ENCODE data around the gene S100A8.
"Not testable (repeated sequence)": the region's sequence is repeated elsewhere in the genome, so short reads cannot be mapped to it uniquely, and the experiment has no call there.

Gene S100A8

GRCh38 chr1:153353226-153353947, 37.5 kb downstream of the S100A8 start:
- peak; percentile 59 for TF ChIP-seq CTCF (IDR thresholded peaks at IDR 0.05)
- no peak for TF ChIP-seq ZFX (IDR thresholded peaks at IDR 0.05; ENCODE audit: borderline replicate concordance)
- H3K27ac ChIP-seq: no peak overlapping the region

GRCh38 chr1:153352523-153352922, 38.4 kb downstream of the S100A8 start:
- TF ChIP-seq CTCF (IDR thresholded peaks at IDR 0.05) (peak; percentile 98), ZFX (IDR thresholded peaks at IDR 0.05; ENCODE audit: borderline replicate concordance) (no peak)
- H3K27ac ChIP-seq: no peak overlapping the region

- TF ChIP-seq ZFX (IDR thresholded peaks at IDR 0.05; ENCODE audit: borderline replicate concordance) (no peak), CTCF (IDR thresholded peaks at IDR 0.05) (no peak)
- H3K27ac ChIP-seq: no peak overlapping the region
Measured at GRCh38 chr1:153350321-153350957, 40.4 kb downstream of the S100A8 start.

- TF ChIP-seq ZFX (IDR thresholded peaks at IDR 0.05; ENCODE audit: borderline replicate concordance) (no peak), CTCF (IDR thresholded peaks at IDR 0.05) (no peak)
- H3K27ac ChIP-seq: no peak overlapping the region
Measured at GRCh38 chr1:153349363-153350320, 41.2 kb downstream of the S100A8 start.

GRCh38 chr1:153348511-153349362, 42.1 kb downstream of the S100A8 start, which contains the start of gene PGLYRP4:
PGLYRP4 (minus strand) TSS chr1:153348841; CDS start chr1:153347932, 909 bp downstream.
- TF ChIP-seq CTCF (IDR thresholded peaks at IDR 0.05) (no peak), ZFX (IDR thresholded peaks at IDR 0.05; ENCODE audit: borderline replicate concordance) (no peak)
- no peak within 1 kb of the TSS for H3K27ac ChIP-seq

GRCh38 chr1:153347856-153348255, 43.0 kb downstream of the S100A8 start:
- H3K27ac ChIP-seq: no peak overlapping the region
- TF ChIP-seq ZFX (IDR thresholded peaks at IDR 0.05; ENCODE audit: borderline replicate concordance) (no peak), CTCF (IDR thresholded peaks at IDR 0.05) (no peak)

GRCh38 chr1:153347049-153347448, 43.8 kb downstream of the S100A8 start:
- not testable (repeated sequence) for H3K27ac ChIP-seq

Measured in 22Rv1 (cell line).